ENCODE data around the gene ATP8B1.

ATP8B1 gene

GRCh38 chr18:57793302-57793986 lies 9.7 kb downstream of the ATP8B1 start:
- no peak for DNase-seq (ENCODE audit: low spot score in 2 of 2)
- no peaks in the 10 kb centered on the region for H3K36me3 ChIP-seq (replicated peaks)
- no peak overlapping the region for H3K4me3 ChIP-seq
- in situ Hi-C loops (cut with MboI; ENCODE audit: low sequenced_read_pairs): no loop called here
- H3K4me1 ChIP-seq: peaks cover 17% of the 10 kb centered on the region
- no peaks in the 10 kb centered on the region for H3K27me3 ChIP-seq (ENCODE audit: low read depth)
- no peaks in the 10 kb centered on the region for H3K9me3 ChIP-seq

GRCh38 chr18:57792631-57793301 lies 10.3 kb downstream of the ATP8B1 start:
- in situ Hi-C loops (cut with MboI; ENCODE audit: low sequenced_read_pairs): no loop called here
- H3K4me1 ChIP-seq: peaks cover 17% of the 10 kb centered on the region
- no peak overlapping the region for H3K4me3 ChIP-seq
- H3K36me3 ChIP-seq (replicated peaks): no peaks in the 10 kb centered on the region
- no peaks in the 10 kb centered on the region for H3K9me3 ChIP-seq
- H3K27me3 ChIP-seq (ENCODE audit: low read depth): no peaks in the 10 kb centered on the region
- peak; percentile 15 to 39 for DNase-seq (ENCODE audit: low spot score in 2 of 2)

GRCh38 chr18:57791911-57792310 lies 11.2 kb downstream of the ATP8B1 start:
- in situ Hi-C loops (cut with MboI; ENCODE audit: low sequenced_read_pairs): no loop called here
- no peak overlapping the region for H3K4me3 ChIP-seq
- DNase-seq (ENCODE audit: low spot score in 2 of 2): no peak
- no peaks in the 10 kb centered on the region for H3K9me3 ChIP-seq
- H3K36me3 ChIP-seq (replicated peaks): no peaks in the 10 kb centered on the region
- H3K4me1 ChIP-seq: peaks cover 13% of the 10 kb centered on the region
- no peaks in the 10 kb centered on the region for H3K27me3 ChIP-seq (ENCODE audit: low read depth)

GRCh38 chr18:57791192-57791591 lies 11.9 kb downstream of the ATP8B1 start:
- H3K27me3 ChIP-seq (ENCODE audit: low read depth): no peaks in the 10 kb centered on the region
- peaks cover 7% of the 10 kb centered on the region; the same call in 1 of the 2 replicates for H3K4me1 ChIP-seq
- no peaks in the 10 kb centered on the region for H3K9me3 ChIP-seq
- no peak overlapping the region for H3K4me3 ChIP-seq
- DNase-seq (ENCODE audit: low spot score in 2 of 2): no peak
- in situ Hi-C loops (cut with MboI; ENCODE audit: low sequenced_read_pairs): no loop called here
- H3K36me3 ChIP-seq (replicated peaks): no peaks in the 10 kb centered on the region

- Histone ChIP-seq H3K9me3 (no peaks in the 10 kb centered on the region), H3K27me3 (ENCODE audit: low read depth) (no peaks in the 10 kb centered on the region), H3K4me1 (peaks cover 7% of the 10 kb centered on the region; the same call in 1 of the 2 replicates), H3K4me3 (no peak overlapping the region), H3K36me3 (replicated peaks) (no peaks in the 10 kb centered on the region)
- in situ Hi-C loops (cut with MboI; ENCODE audit: low sequenced_read_pairs): no loop called here
- DNase-seq (ENCODE audit: low spot score in 2 of 2): no peak
These were observed 12.8 kb downstream of the ATP8B1 start for GRCh38 chr18:57790316-57790715.

GRCh38 chr18:57789759-57790158 lies 13.4 kb downstream of the ATP8B1 start:
- in situ Hi-C loops (cut with MboI; ENCODE audit: low sequenced_read_pairs): no loop called here

GRCh38 chr18:57789090-57789489 lies 14.0 kb downstream of the ATP8B1 start:
- DNase-seq (ENCODE audit: low spot score in 2 of 2): no peak
- Histone ChIP-seq H3K27me3 (ENCODE audit: low read depth) (no peaks in the 10 kb centered on the region), H3K36me3 (replicated peaks) (no peaks in the 10 kb centered on the region), H3K4me3 (no peak overlapping the region), H3K4me1 (peaks cover 7% of the 10 kb centered on the region; the same call in 1 of the 2 replicates), H3K9me3 (no peaks in the 10 kb centered on the region)
- in situ Hi-C loops (cut with MboI; ENCODE audit: low sequenced_read_pairs): no loop called here

More at GRCh38 chr18:57789759-57790158, 13.4 kb downstream of the ATP8B1 start:
- Histone ChIP-seq H3K36me3 (replicated peaks) (no peaks in the 10 kb centered on the region), H3K4me1 (peaks cover 7% of the 10 kb centered on the region; the same call in 1 of the 2 replicates), H3K9me3 (no peaks in the 10 kb centered on the region), H3K27me3 (ENCODE audit: low read depth) (no peaks in the 10 kb centered on the region), H3K4me3 (no peak overlapping the region)
- no peak for DNase-seq (ENCODE audit: low spot score in 2 of 2)

GRCh38 chr18:57787068-57787685 lies 15.9 kb downstream of the ATP8B1 start:
- Histone ChIP-seq H3K4me3 (no peak overlapping the region), H3K9me3 (no peaks in the 10 kb centered on the region), H3K4me1 (no peaks in the 10 kb centered on the region), H3K36me3 (replicated peaks) (no peaks in the 10 kb centered on the region), H3K27me3 (ENCODE audit: low read depth) (no peaks in the 10 kb centered on the region)
- no peak for DNase-seq (ENCODE audit: low spot score in 2 of 2)
- in situ Hi-C loops (cut with MboI; ENCODE audit: low sequenced_read_pairs): no loop called here

- in situ Hi-C loops (cut with MboI; ENCODE audit: low sequenced_read_pairs): no loop called here
- DNase-seq (ENCODE audit: low spot score in 2 of 2): no peak
- Histone ChIP-seq H3K4me3 (no peak overlapping the region), H3K9me3 (no peaks in the 10 kb centered on the region), H3K4me1 (no peaks in the 10 kb centered on the region), H3K27me3 (ENCODE audit: low read depth) (no peaks in the 10 kb centered on the region), H3K36me3 (replicated peaks) (no peaks in the 10 kb centered on the region)
These were observed 17.2 kb downstream of the ATP8B1 start for GRCh38 chr18:57785751-57786437.

GRCh38 chr18:57784801-57785114 lies 18.4 kb downstream of the ATP8B1 start:
- Histone ChIP-seq H3K9me3 (no peaks in the 10 kb centered on the region), H3K27me3 (ENCODE audit: low read depth) (no peaks in the 10 kb centered on the region), H3K4me1 (no peaks in the 10 kb centered on the region), H3K36me3 (replicated peaks) (no peaks in the 10 kb centered on the region), H3K4me3 (no peak overlapping the region)
- in situ Hi-C loops (cut with MboI; ENCODE audit: low sequenced_read_pairs): no loop called here
- DNase-seq (ENCODE audit: low spot score in 2 of 2): no peak

GRCh38 chr18:57784034-57784800 lies 18.9 kb downstream of the ATP8B1 start:
- no peak for DNase-seq (ENCODE audit: low spot score in 2 of 2)
- no peaks in the 10 kb centered on the region for H3K4me1 ChIP-seq

GRCh38 chr18:57782049-57782448 lies 21.1 kb downstream of the ATP8B1 start:
- Histone ChIP-seq H3K4me1 (no peaks in the 10 kb centered on the region), H3K4me3 (no peak overlapping the region), H3K27me3 (ENCODE audit: low read depth) (no peaks in the 10 kb centered on the region), H3K9me3 (no peaks in the 10 kb centered on the region), H3K36me3 (replicated peaks) (no peaks in the 10 kb centered on the region)
- DNase-seq (ENCODE audit: low spot score in 2 of 2): no peak
- in situ Hi-C loops (cut with MboI; ENCODE audit: low sequenced_read_pairs): no loop called here

More at GRCh38 chr18:57784034-57784800, 18.9 kb downstream of the ATP8B1 start:
- no peaks in the 10 kb centered on the region for H3K36me3 ChIP-seq (replicated peaks)
- in situ Hi-C loops (cut with MboI; ENCODE audit: low sequenced_read_pairs): no loop called here
- no peaks in the 10 kb centered on the region for H3K9me3 ChIP-seq
- H3K4me3 ChIP-seq: no peak overlapping the region
- no peaks in the 10 kb centered on the region for H3K27me3 ChIP-seq (ENCODE audit: low read depth)

GRCh38 chr18:57780706-57781347 lies 22.3 kb downstream of the ATP8B1 start:
- in situ Hi-C loops (cut with MboI; ENCODE audit: low sequenced_read_pairs): no loop called here
- no peaks in the 10 kb centered on the region for H3K4me1 ChIP-seq
- DNase-seq (ENCODE audit: low spot score in 2 of 2): no peak
- H3K27me3 ChIP-seq (ENCODE audit: low read depth): no peaks in the 10 kb centered on the region
- H3K36me3 ChIP-seq (replicated peaks): no peaks in the 10 kb centered on the region
- no peak overlapping the region for H3K4me3 ChIP-seq
- no peaks in the 10 kb centered on the region for H3K9me3 ChIP-seq
